Right atrium auricular region (tissue), 2 donors: Measurements from ENCODE around the gene SLC7A5. TPM values are rescaled to one million over a fixed set of nuclear protein-coding genes. Genes with fewer than 3 reads are reported as not detected.

ENCODE experiments used
- DNase-seq: peaks from one replicate; pipeline ENCODE4 v3.0.0-alpha.2; 2019; ENCODE audit warnings: low spot score
- H3K27ac ChIP-seq, 2 donors: fragments of 200-600 bp; sonication (generic); 1 replicate in 1 of 2; 2 replicates in 1 of 2; pipeline ENCODE4 v1.5.1; 2016 to 2019
- H3K27me3 ChIP-seq, 2 donors: fragments of 200-600 bp; sonication (generic); one replicate each; pipeline versions ENCODE4 v1.5.1 to v1.6.0; 2017 to 2019
- H3K36me3 ChIP-seq: fragments of 200-600 bp; sonication (generic); one replicate; pipeline ENCODE4 v1.5.1; 2016
- H3K4me1 ChIP-seq, 2 donors: fragments of 200-600 bp; sonication (generic); one replicate each; pipeline versions ENCODE4 v1.5.1 to v1.6.0; 2017 to 2019
- H3K4me3 ChIP-seq, 2 donors: fragments of 200-600 bp; sonication (generic); 1 replicate in 1 of 2; 2 replicates in 1 of 2; pipeline ENCODE4 v1.5.1; 2017 to 2019; ENCODE audit warnings: mild to moderate bottlenecking in 1 of 2, moderate library complexity in 1 of 2
- H3K9me3 ChIP-seq, 2 donors: fragments of 200-600 bp; sonication (generic); one replicate each; pipeline ENCODE4 v1.5.1; 2019
- total RNA-seq, 2 donors: library from RNA; depleted of rRNA; stranded (reverse); fragments of >200 nt; gene quantifications; one replicate each; pipeline ENCODE4 v1.1.0, GENCODE V29; 2016
- TF ChIP-seq, protein P1 (sequence below), 2 donors: fragments of 200-600 bp; sonication (generic); IDR thresholded peaks; one replicate each; pipeline ENCODE4 v1.5.1; 2019; ENCODE audit warnings: antibody characterized with exemption in 2 of 2

SLC7A5 gene
- total RNA-seq, 2 donors from 2014 or later = 5.8 to 12.8 TPM

GRCh38 chr16:87854053-87854906 lies 15.0 kb downstream of the SLC7A5 start:
- H3K9me3 ChIP-seq = no peaks in the 10 kb centered on the region
- H3K4me1 ChIP-seq = peaks cover 0 to 72% of the 10 kb centered on the region in 2 donors
- peak overlapping the region; percentile 83 to 87 for H3K27ac ChIP-seq
- H3K27me3 ChIP-seq = no peaks in the 10 kb centered on the region
- TF ChIP-seq, protein P1, sequence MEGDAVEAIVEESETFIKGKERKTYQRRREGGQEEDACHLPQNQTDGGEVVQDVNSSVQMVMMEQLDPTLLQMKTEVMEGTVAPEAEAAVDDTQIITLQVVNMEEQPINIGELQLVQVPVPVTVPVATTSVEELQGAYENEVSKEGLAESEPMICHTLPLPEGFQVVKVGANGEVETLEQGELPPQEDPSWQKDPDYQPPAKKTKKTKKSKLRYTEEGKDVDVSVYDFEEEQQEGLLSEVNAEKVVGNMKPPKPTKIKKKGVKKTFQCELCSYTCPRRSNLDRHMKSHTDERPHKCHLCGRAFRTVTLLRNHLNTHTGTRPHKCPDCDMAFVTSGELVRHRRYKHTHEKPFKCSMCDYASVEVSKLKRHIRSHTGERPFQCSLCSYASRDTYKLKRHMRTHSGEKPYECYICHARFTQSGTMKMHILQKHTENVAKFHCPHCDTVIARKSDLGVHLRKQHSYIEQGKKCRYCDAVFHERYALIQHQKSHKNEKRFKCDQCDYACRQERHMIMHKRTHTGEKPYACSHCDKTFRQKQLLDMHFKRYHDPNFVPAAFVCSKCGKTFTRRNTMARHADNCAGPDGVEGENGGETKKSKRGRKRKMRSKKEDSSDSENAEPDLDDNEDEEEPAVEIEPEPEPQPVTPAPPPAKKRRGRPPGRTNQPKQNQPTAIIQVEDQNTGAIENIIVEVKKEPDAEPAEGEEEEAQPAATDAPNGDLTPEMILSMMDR (IDR thresholded peaks at IDR 0.05) = no peak
- H3K36me3 ChIP-seq = peaks cover 9% of the 10 kb centered on the region
- peak overlapping the region in 1 of 2 donors; percentile 34 for H3K4me3 ChIP-seq
- no peak for DNase-seq

GRCh38 chr16:87853411-87854052 lies 15.8 kb downstream of the SLC7A5 start:
- TF ChIP-seq, protein P1 (IDR thresholded peaks at IDR 0.05) = no peak
- Histone ChIP-seq H3K4me1 (peaks cover 0 to 64% of the 10 kb centered on the region in 2 donors), H3K36me3 (peaks cover 9% of the 10 kb centered on the region), H3K27me3 (no peaks in the 10 kb centered on the region), H3K9me3 (no peaks in the 10 kb centered on the region), H3K4me3 (peak overlapping the region in 1 of 2 donors; percentile 34), H3K27ac (peak overlapping the region; percentile 83 to 87)
- peak; percentile 98 for DNase-seq

DNA sequence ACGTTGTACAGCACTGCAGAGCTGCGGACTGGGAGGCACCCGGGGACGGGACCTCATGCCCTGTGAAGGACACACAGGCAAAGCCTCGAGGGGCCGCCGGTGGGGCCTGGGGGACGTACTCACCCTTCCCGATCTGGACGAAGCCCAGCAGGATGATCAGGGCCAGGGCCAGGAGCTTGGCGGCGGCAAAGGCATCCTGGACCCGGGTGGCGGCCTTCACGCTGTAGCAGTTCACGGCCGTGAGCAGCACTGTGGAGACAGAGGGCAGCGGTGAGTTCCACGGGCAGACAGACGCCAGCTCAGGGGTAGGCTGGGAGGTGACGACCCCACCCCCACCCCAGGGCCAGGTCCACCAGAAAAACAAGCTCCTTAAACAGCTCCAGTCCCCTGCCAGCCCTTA lies 17.7 kb downstream of the SLC7A5 start:
- Histone ChIP-seq H3K4me1 (peaks cover 0 to 57% of the 10 kb centered on the region in 2 donors), H3K27me3 (no peaks in the 10 kb centered on the region), H3K9me3 (no peaks in the 10 kb centered on the region), H3K36me3 (peaks cover 9% of the 10 kb centered on the region), H3K27ac (no peak overlapping the region), H3K4me3 (no peak overlapping the region)
- DNase-seq = no peak
- TF ChIP-seq, protein P1 (IDR thresholded peaks at IDR 0.05) = no peak

DNA sequence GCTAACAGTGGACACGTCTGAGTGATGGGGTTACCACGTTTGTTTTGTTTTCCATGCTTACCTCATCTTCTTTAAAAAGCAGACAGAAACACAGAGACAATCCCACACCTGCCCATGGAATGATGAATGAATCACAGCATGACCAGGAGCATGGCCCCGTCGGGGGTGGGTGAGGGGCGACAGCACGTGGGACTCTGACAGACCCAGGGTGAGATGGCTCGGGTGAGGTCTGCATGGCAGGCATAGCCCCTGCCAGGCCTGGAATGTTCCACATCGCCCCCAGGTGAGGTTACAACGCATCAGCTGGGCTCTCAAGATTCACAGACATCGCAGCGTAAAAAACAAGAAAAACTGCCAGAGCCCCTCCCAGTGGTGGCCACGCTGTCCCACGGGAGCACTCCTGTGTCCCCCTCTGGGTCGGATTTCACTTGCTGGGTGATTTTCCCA lies 18.1 kb downstream of the SLC7A5 start:
- Histone ChIP-seq H3K36me3 (peaks cover 9% of the 10 kb centered on the region), H3K27ac (no peak overlapping the region), H3K4me3 (no peak overlapping the region), H3K4me1 (peaks cover 0 to 57% of the 10 kb centered on the region in 2 donors), H3K9me3 (no peaks in the 10 kb centered on the region), H3K27me3 (no peaks in the 10 kb centered on the region)
- no peak for DNase-seq
- TF ChIP-seq, protein P1 (IDR thresholded peaks at IDR 0.05) = no peak

DNA sequence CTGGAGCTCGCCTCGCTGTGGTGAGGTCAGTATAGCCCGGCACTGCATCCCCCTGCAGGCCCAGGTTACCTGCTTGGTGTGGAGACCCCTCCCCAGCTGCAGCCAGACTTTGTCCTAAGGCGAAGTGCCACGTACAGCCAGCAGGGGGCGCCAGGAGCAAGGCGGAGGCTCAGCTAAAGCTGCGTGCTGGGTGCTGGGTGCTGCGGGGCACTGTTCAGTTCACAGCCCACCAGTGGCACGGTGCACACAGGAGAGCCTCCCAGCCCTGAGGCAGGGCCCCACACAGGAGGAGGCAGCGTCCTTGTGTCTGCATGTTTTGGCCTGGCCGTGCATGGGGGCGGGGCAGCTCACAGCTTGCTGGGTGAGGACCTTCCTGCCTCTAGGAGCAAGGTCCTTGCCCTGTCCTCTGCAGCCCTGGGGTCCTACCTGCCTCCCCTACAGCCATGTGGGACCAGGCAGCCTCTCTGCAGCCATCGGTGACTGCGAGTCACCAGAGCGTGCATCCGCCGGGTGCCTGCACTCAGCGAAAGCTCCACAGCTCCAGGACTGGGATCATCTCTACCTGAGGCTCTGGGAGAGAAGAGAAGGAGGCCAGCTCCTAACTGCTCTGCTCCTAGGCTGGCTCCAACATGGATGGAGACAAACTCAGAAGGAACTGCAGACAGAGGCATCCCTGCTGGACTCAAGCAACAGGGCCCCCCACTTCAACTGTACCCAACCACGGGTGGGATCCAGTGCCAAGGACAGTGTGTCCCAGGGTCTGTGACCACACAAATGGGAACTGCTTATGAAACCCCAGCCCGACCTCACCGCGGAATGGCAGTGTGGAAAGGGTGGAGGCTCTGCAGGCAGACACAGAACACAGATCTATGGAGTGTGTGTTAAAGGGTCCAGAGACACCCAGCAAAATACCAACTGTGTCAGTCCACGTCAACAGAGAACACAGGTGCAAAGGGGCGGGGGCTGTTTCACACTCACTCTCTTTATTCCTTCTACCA lies 19.0 kb downstream of the SLC7A5 start:
- peaks cover 9% of the 10 kb centered on the region for H3K36me3 ChIP-seq
- H3K4me1 ChIP-seq = peaks cover 0 to 55% of the 10 kb centered on the region in 2 donors
- H3K4me3 ChIP-seq = no peak overlapping the region
- DNase-seq = no peak
- no peaks in the 10 kb centered on the region for H3K27me3 ChIP-seq
- TF ChIP-seq, protein P1 (IDR thresholded peaks at IDR 0.05) = peak; percentile 93 to 96
- H3K9me3 ChIP-seq = no peaks in the 10 kb centered on the region
- no peak overlapping the region for H3K27ac ChIP-seq
